Measurements from ENCODE around the gene C20orf173.

C20orf173 gene

GRCh38 chr20:35517125-35517524 lies 12.3 kb downstream of the C20orf173 start:
- TF ChIP-seq, protein P1, sequence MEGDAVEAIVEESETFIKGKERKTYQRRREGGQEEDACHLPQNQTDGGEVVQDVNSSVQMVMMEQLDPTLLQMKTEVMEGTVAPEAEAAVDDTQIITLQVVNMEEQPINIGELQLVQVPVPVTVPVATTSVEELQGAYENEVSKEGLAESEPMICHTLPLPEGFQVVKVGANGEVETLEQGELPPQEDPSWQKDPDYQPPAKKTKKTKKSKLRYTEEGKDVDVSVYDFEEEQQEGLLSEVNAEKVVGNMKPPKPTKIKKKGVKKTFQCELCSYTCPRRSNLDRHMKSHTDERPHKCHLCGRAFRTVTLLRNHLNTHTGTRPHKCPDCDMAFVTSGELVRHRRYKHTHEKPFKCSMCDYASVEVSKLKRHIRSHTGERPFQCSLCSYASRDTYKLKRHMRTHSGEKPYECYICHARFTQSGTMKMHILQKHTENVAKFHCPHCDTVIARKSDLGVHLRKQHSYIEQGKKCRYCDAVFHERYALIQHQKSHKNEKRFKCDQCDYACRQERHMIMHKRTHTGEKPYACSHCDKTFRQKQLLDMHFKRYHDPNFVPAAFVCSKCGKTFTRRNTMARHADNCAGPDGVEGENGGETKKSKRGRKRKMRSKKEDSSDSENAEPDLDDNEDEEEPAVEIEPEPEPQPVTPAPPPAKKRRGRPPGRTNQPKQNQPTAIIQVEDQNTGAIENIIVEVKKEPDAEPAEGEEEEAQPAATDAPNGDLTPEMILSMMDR (IDR thresholded peaks at IDR 0.05; ENCODE audit: low read depth, low read length, missing control alignments), result no peak
- no peak overlapping the region for H3K4me3 ChIP-seq (replicated peaks; ENCODE audit: low read depth, low read length)
- no peak for DNase-seq (ENCODE audit: extremely low read depth, low read depth)

DNA sequence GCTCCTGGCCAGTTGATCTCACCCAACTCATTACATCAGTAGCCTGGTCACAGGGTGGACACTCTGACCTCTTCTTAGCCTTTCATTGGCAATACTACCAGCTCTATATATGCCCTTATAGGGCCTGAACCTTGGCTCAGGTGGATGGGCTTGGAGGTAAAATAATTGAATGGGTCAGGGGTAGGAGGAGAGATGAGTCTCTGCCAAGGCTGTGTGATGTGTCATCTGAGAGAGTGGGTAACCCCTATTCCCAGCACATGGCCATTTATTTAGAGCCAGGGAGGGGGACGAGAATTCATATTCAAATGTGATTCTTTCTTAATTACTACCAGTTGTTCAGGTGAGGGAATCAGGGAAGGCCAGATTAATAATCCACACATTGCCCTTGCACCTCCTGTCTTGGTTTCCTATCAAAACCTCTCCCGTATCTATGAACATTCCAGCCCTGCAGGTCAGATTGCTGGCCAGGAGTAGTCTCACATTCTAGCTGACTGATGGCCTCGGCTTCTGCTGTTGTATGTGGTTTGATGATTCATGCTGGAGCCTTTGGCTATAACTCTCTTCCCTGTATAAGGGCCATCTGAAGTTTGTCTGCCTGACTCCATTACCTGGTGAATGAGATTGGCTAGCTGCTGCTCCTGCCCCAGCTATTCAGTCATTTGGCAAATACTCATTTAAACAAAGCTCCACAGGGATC lies 13.4 kb downstream of the C20orf173 start:
- TF ChIP-seq, protein P1 (IDR thresholded peaks at IDR 0.05; ENCODE audit: low read depth, low read length, missing control alignments), result no peak
- no peak overlapping the region for H3K4me3 ChIP-seq (replicated peaks; ENCODE audit: low read depth, low read length)
- DNase-seq (ENCODE audit: extremely low read depth, low read depth), result peak; percentile 33

GRCh38 chr20:35515341-35515740 lies 14.1 kb downstream of the C20orf173 start:
- H3K4me3 ChIP-seq (replicated peaks; ENCODE audit: low read depth, low read length), result no peak overlapping the region
- TF ChIP-seq, protein P1 (IDR thresholded peaks at IDR 0.05; ENCODE audit: low read depth, low read length, missing control alignments), result no peak
- no peak for DNase-seq (ENCODE audit: extremely low read depth, low read depth)

DNA sequence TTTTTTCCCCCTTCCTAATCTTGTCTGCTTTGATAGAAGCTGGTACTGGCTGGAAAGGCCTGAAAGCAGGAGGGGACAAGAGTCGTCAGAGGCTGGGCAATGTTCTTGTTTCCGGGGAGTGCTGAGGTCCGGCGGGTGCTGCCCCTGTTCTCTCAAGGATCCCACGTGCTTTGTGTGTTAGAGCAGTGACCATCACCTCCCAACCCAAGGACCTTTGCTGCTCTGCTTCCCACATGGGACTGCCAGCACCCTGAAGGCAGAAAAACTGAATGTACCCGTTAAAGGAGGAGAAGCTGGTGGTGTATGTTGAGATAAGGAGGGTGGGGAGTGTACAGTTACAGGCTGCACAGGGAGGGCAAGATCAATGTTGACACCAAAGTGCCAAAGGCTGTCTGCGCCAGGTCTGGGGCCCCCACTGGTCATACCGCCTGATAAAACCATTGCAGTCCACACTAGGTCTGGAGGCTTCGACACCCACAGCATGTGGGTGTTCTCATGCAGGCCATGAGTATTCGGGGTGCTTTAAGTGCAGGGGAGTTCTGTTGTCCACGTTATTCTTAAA lies 15.0 kb downstream of the C20orf173 start:
- DNase-seq (ENCODE audit: extremely low read depth, low read depth), result no peak
- H3K4me3 ChIP-seq (replicated peaks; ENCODE audit: low read depth, low read length), result no peak overlapping the region
- TF ChIP-seq, protein P1 (IDR thresholded peaks at IDR 0.05; ENCODE audit: low read depth, low read length, missing control alignments), result no peak

DNA sequence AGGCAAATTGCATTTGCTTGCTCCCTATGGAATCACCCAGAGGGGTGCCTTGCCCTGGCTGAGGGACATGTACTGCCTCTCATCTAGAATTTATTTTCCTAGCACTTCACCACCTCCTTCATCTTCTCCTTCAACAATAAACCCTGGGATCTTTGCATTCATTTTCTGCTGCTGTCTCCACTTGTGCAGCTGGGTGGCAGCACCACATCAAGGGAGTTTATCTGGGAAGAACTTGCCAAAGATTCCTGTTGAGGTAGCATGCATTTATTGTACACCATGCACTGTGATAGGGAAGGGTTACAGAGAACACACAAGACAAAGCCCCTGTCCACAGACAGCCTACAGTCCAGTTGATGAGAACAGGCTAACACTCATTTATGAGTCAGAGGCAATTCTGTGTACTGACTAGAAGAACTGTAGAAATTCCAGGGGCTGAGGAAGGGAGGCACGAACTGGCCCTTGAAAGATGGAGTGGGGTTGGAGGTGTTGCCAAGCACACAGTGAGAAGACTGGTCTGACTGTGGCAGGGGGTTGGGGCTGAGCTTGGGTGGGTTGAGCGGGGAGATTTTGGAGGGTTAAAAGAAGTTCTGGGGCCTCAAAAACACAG lies 17.5 kb downstream of the C20orf173 start:
- TF ChIP-seq, protein P1 (IDR thresholded peaks at IDR 0.05; ENCODE audit: low read depth, low read length, missing control alignments), result peak; percentile 67
- no peak overlapping the region for H3K4me3 ChIP-seq (replicated peaks; ENCODE audit: low read depth, low read length)
- DNase-seq (ENCODE audit: extremely low read depth, low read depth), result peak; percentile 14

DNA sequence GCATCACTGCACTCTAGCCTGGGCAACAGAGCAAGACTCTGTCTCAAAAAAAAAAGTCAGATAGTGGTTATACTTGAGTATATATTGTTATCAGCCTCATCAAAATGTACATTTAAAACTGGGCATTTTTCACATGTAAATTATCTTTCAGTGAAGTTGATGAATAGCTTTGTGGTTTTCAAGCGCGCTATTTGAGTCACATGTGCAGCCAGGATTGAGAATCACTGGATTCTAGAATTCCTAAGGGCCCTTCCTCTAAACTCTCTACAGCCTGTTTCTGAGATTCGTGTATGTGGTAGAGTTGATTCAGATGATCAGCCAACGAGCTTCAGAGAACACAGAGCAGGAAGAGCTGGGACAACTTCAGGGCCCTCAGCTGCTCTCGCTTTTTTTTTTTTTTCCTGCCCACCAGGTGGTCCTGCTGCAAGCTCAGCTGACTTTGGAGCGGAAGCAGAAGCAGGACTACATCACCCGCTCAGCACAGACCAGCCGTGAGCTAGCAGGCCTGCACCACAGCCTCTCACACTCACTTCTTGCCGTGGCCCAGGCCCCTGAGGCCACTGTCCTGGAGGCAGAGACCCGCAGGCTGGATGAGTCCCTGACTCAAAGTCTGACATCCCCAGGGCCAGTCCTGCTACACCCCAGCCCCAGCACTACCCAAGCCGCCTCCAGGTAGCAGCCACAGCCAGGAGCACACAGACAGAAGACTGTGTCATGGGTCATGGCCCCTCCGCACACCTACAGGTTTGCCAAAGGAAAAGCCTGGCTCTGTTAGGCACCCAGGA lies 18.3 kb downstream of the C20orf173 start:
- DNase-seq (ENCODE audit: extremely low read depth, low read depth), result no peak
- TF ChIP-seq, protein P1 (IDR thresholded peaks at IDR 0.05; ENCODE audit: low read depth, low read length, missing control alignments), result no peak
- no peak overlapping the region for H3K4me3 ChIP-seq (replicated peaks; ENCODE audit: low read depth, low read length)
